Measurements from ENCODE around the gene OR11H12. TPM values are rescaled to one million over a fixed set of nuclear protein-coding genes. Genes with fewer than 3 reads are reported as not detected.

Gene OR11H12, protein sequence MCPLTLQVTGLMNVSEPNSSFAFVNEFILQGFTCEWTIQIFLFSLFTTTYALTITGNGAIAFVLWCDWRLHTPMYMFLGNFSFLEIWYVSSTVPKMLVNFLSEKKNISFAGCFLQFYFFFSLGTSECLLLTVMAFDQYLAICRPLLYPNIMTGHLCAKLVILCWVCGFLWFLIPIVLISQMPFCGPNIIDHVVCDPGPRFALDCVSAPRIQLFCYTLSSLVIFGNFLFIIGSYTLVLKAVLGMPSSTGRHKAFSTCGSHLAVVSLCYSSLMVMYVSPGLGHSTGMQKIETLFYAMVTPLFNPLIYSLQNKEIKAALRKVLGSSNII
- not detected in 2 replicates for total RNA-seq

DNA sequence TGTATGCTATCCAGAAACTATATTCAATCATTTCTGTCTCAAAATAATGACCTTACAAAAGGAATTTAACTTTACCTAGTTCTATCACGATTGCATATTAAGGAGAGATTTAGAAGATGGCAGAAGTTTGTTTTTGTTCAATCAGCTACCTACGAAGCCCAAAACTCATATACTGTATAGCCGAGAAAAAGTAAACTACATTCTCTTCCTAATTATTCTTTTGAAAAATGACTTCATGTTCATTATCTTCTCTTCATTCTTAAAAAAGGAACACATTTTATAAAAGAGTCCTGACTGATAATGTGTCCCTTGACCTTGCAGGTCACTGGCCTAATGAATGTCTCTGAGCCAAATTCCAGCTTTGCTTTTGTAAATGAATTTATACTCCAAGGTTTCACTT, at the start of gene OR11H12:
Gene OR11H12, plus strand, starts transcription at position 301 of the 400 bp plus-strand sequence. Its CDS starts 0 bp downstream, at position 301.

